H1 (cell line): ENCODE measurements around the gene VPS41. TPM values are rescaled to one million over a fixed set of nuclear protein-coding genes. Genes with fewer than 3 reads are reported as not detected.

Experiments
- CTCF ChIA-PET: fragments of 300-600 bp; sonication (Branson Sonifier 250); formaldehyde crosslinking; loops from one replicate; lab custom pipeline; 2021; ENCODE audit not compliant: partially characterized antibody; lab: Charles Lee
- POLR2A ChIA-PET: fragments of 300-600 bp; sonication (Branson Sonifier 250); formaldehyde crosslinking; loops from one replicate; lab custom pipeline; 2021; ENCODE audit warnings: inconsistent platforms; ENCODE audit not compliant: partially characterized antibody; lab: Charles Lee
- DNase-seq, 2 experiments: peaks; one replicate each; pipeline versions ENCODE4 v3.0.0 to v3.0.0-alpha.2; 2010 to 2022; ENCODE audit warnings: low spot score in 2 of 2, low read depth in 1 of 2, mixed read lengths in 1 of 2
- FAIRE-seq: peaks from 2 replicates; lab custom pipeline; 2011; peaks lifted over from hg19 to GRCh38; lab: Jason Lieb, UNC
- H2AFZ ChIP-seq: 2 replicates; pipeline ENCODE4 v1.8.1; 2012; ENCODE audit warnings: low read length, inconsistent platforms
- H2AK5ac ChIP-seq: 2 replicates; pipeline ENCODE4 v1.6.1; 2013; ENCODE audit warnings: low read depth, low read length
- H2BK120ac ChIP-seq: replicated peaks from 2 replicates; pipeline ENCODE3; 2013; ENCODE audit warnings: low read depth, low read length, inconsistent platforms
- H2BK12ac ChIP-seq: 2 replicates; pipeline ENCODE4 v1.6.1; 2013; ENCODE audit warnings: low read depth, low read length
- H2BK15ac ChIP-seq: 2 replicates; pipeline ENCODE4 v1.6.1; 2013; ENCODE audit warnings: low read length
- H2BK20ac ChIP-seq: 2 replicates; pipeline ENCODE4 v1.6.1; 2013; ENCODE audit warnings: low read length
- H2BK5ac ChIP-seq: 2 replicates; pipeline ENCODE4 v1.6.1; 2013; ENCODE audit warnings: low read depth, low read length
- H3K14ac ChIP-seq: 2 replicates; pipeline ENCODE4 v1.6.1; 2013; ENCODE audit warnings: inconsistent platforms; ENCODE audit not compliant: insufficient read length
- H3K18ac ChIP-seq: 2 replicates; pipeline ENCODE4 v1.6.1; 2013; ENCODE audit warnings: low read length; ENCODE audit errors: extremely low read depth
- H3K23ac ChIP-seq: 2 replicates; pipeline ENCODE4 v1.6.1; 2013; ENCODE audit warnings: inconsistent platforms; ENCODE audit not compliant: insufficient read length
- H3K23me2 ChIP-seq: 2 replicates; pipeline ENCODE4 v1.6.1; 2013; ENCODE audit warnings: low read depth, low read length
- H3K27ac ChIP-seq: 2 replicates; pipeline ENCODE4 v1.6.1; 2011; ENCODE audit warnings: low read depth, low read length, inconsistent platforms
- H3K27me3 ChIP-seq, 4 experiments: replicated peaks in 1 of 4; 1 replicate in 1 of 4; 2 replicates in 3 of 4; pipeline versions ENCODE4 v1.6.1 to v1.8.1; 2011 to 2013; ENCODE audit warnings: low read length in 3 of 4, mild to moderate bottlenecking in 3 of 4, inconsistent platforms in 2 of 4, mixed read lengths in 2 of 4, moderate library complexity in 1 of 4; ENCODE audit not compliant: control insufficient read depth in 3 of 4, insufficient read depth in 3 of 4; ENCODE audit errors: extremely low read depth in 1 of 4
- H3K36me3 ChIP-seq, 4 experiments: 2 replicates each; pipeline versions ENCODE4 v1.6.1 to v1.8.1; 2011 to 2013; ENCODE audit warnings: mild to moderate bottlenecking in 4 of 4, low read length in 3 of 4, moderate library complexity in 2 of 4, control low read depth in 1 of 4, inconsistent platforms in 1 of 4; ENCODE audit not compliant: insufficient read depth in 4 of 4, control insufficient read depth in 2 of 4
- H3K4ac ChIP-seq: replicated peaks from 2 replicates; pipeline ENCODE3; 2013; ENCODE audit warnings: low read length, low read depth, mixed read lengths, inconsistent platforms; ENCODE audit not compliant: insufficient read length
- H3K4me1 ChIP-seq, 4 experiments: replicated peaks in 1 of 4; 1 replicate in 1 of 4; 2 replicates in 3 of 4; pipeline versions ENCODE4 v1.6.1 to v1.8.1; 2011 to 2013; ENCODE audit warnings: low read length in 3 of 4, inconsistent platforms in 2 of 4, mixed read lengths in 1 of 4; ENCODE audit not compliant: insufficient read depth in 4 of 4, control insufficient read depth in 3 of 4
- H3K4me2 ChIP-seq, 2 experiments: 2 replicates each; pipeline versions ENCODE4 v1.6.1 to v1.8.1; 2011 to 2013; ENCODE audit warnings: low read depth in 2 of 2, low read length in 2 of 2, control low read depth in 1 of 2, inconsistent platforms in 1 of 2, mild to moderate bottlenecking in 1 of 2; ENCODE audit not compliant: insufficient read depth in 1 of 2
- H3K4me3 ChIP-seq, 4 experiments: fragments of 200-600, 300-600 bp in 1 of 4; sonication (generic), shearing (Covaris generic), sonication (Bioruptor Twin) in 1 of 4; 2 replicates each; pipeline versions ENCODE4 v1.5.1 to v1.8.1; 2011 to 2016; ENCODE audit warnings: low read length in 4 of 4, low read depth in 3 of 4, control low read depth in 2 of 4, inconsistent platforms in 2 of 4, mild to moderate bottlenecking in 2 of 4, mixed read lengths in 1 of 4, moderate library complexity in 1 of 4; ENCODE audit not compliant: insufficient read depth in 2 of 4; ENCODE audit errors: extremely low read depth in 1 of 4
- H3K56ac ChIP-seq: replicated peaks from 2 replicates; pipeline ENCODE3; 2013; ENCODE audit warnings: low read depth, mild to moderate bottlenecking, mixed read lengths, low read length, inconsistent platforms; ENCODE audit not compliant: insufficient read length
- H3K79me1 ChIP-seq: 2 replicates; pipeline ENCODE4 v1.6.1; 2013; ENCODE audit warnings: low read depth, low read length, control low read depth
- H3K79me2 ChIP-seq, 2 experiments: 2 replicates each; pipeline versions ENCODE4 v1.6.1 to v1.8.1; 2012 to 2013; ENCODE audit warnings: low read length in 2 of 2, mild to moderate bottlenecking in 2 of 2, inconsistent platforms in 1 of 2; ENCODE audit not compliant: insufficient read depth in 2 of 2, control insufficient read depth in 1 of 2
- H3K9ac ChIP-seq, 4 experiments: replicated peaks in 1 of 4; 1 replicate in 1 of 4; 2 replicates in 3 of 4; pipeline versions ENCODE4 v1.6.1 to v1.8.1; 2011 to 2013; ENCODE audit warnings: low read depth in 3 of 4, low read length in 3 of 4, control low read depth in 2 of 4, mild to moderate bottlenecking in 2 of 4, moderate library complexity in 2 of 4, inconsistent platforms in 1 of 4; ENCODE audit errors: extremely low read depth in 1 of 4
- H3K9me3 ChIP-seq, 2 experiments: 2 replicates each; pipeline versions ENCODE4 v1.6.1 to v1.8.1; 2012 to 2013; ENCODE audit warnings: mild to moderate bottlenecking in 2 of 2, moderate library complexity in 2 of 2, control low read depth in 1 of 2, inconsistent platforms in 1 of 2, low read depth in 1 of 2, low read length in 1 of 2, mixed read lengths in 1 of 2; ENCODE audit not compliant: insufficient read depth in 2 of 2
- H4K20me1 ChIP-seq, 2 experiments: replicated peaks in 1 of 2; 2 replicates each; pipeline versions ENCODE3 to v1.8.1; 2011 to 2013; ENCODE audit warnings: inconsistent platforms in 2 of 2, low read length in 2 of 2, mild to moderate bottlenecking in 1 of 2; ENCODE audit not compliant: insufficient read depth in 2 of 2, control insufficient read depth in 1 of 2
- H4K5ac ChIP-seq: 2 replicates; pipeline ENCODE4 v1.6.1; 2013; ENCODE audit warnings: low read length, low read depth, mixed read lengths, inconsistent platforms; ENCODE audit not compliant: insufficient read length
- H4K8ac ChIP-seq: 2 replicates; pipeline ENCODE4 v1.8.0; 2013; ENCODE audit warnings: mild to moderate bottlenecking, moderate library complexity, low read length, inconsistent platforms; ENCODE audit not compliant: insufficient read depth; ENCODE audit errors: extremely low read depth
- H4K91ac ChIP-seq: replicated peaks from 2 replicates; pipeline ENCODE3; 2013; ENCODE audit warnings: low read length, mixed read lengths, inconsistent platforms; ENCODE audit not compliant: insufficient read length
- JUN ChIP-seq: IDR thresholded peaks from 2 replicates; pipeline ENCODE4 v1.6.1; 2011; ENCODE audit warnings: low read depth, mild to moderate bottlenecking, improper control_type of control experiment, low read length
- WGBS, 2 experiments: shearing (Covaris generic) in 1 of 2; methylation state at CpG; one replicate each; pipeline versions ENCODE4 v1.1.6 to v1.1.7; 2013 to 2015; ENCODE audit warnings: low lambda C conversion rate in 2 of 2, mixed read lengths in 2 of 2, inconsistent platforms in 1 of 2, low coverage in 1 of 2, missing lambda C conversion rate in 1 of 2; ENCODE audit not compliant: insufficient replicate concordance in 2 of 2, insufficient coverage in 1 of 2, insufficient read length in 1 of 2; ENCODE audit errors: extremely low coverage in 1 of 2, missing lambda C conversion rate in 1 of 2; 5-methylcytosine and 5-hydroxymethylcytosine counted together
- polyA plus RNA-seq, 7 experiments: library from polyadenylated mRNA; depleted of rRNA in 3 of 7; stranded (reverse) in 5 of 7; unstranded in 2 of 7; fragments of >200 nt in 5 of 7; fragments of 200-250 nt in 2 of 7; gene quantifications; 1 replicate in 5 of 7; 2 replicates in 1 of 7; 4 replicates in 1 of 7; pipeline versions ENCODE4 v1.2.1 to v1.2.3, GENCODE V29; 2011 to 2013; ENCODE audit warnings: missing spikeins in 2 of 7, mixed read lengths in 2 of 7
- total RNA-seq: library from RNA; stranded (reverse); fragmentation: NEBNext Ultra II Directional; extraction: Animal tissue kit (Norgen Biotek cat#: 25700); gene quantifications from 2 replicates; pipeline ENCODE4 v1.2.1, GENCODE V29; 2021

The VPS41 gene
- total and polyA plus RNA-seq, 2 of the 8 experiments (the other 6 are each of a cell fraction or from before 2014, with no cell fraction given) = 10.7 to 63.3 TPM

- H3K4me3 ChIP-seq = no peak overlapping the region
- TF ChIP-seq JUN = no peak
- H4K20me1 ChIP-seq = no peaks in the 10 kb centered on the region
- no peak overlapping the region for H3K27ac ChIP-seq
- H3K27me3 ChIP-seq = no peaks in the 10 kb centered on the region; a peak in 1 of 7 replicates
- DNase-seq (no peak), FAIRE-seq (no peak)
- no peaks in the 10 kb centered on the region for H3K79me1 ChIP-seq
- H3K36me3 ChIP-seq = no peaks in the 10 kb centered on the region
- no peak overlapping the region for H3K14ac ChIP-seq
- H2BK12ac ChIP-seq = no peak overlapping the region
- no peak overlapping the region for H2BK120ac ChIP-seq
- no peak overlapping the region for H3K4me2 ChIP-seq
- H3K9ac ChIP-seq = no peak overlapping the region
- H3K23me2 ChIP-seq = no peaks in the 10 kb centered on the region
- no peak overlapping the region for H2AFZ ChIP-seq
- no peak overlapping the region for H2BK15ac ChIP-seq
- no peak overlapping the region for H3K4ac ChIP-seq
- H3K4me1 ChIP-seq = no peaks in the 10 kb centered on the region
- CTCF ChIA-PET = interaction anchor here (1.2 kb wide), 1 partner anchor 275 kb away, joined by 3 read pairs; no protein-coding TSS in a partner anchor
- no peak overlapping the region for H4K91ac ChIP-seq
- POLR2A ChIA-PET = interaction anchor here (1.7 kb wide), 1 partner anchor 10 kb away, joined by 5 read pairs; no protein-coding TSS in a partner anchor
- H2AK5ac ChIP-seq = no peak overlapping the region
- no peak overlapping the region for H2BK20ac ChIP-seq
- no peak overlapping the region for H3K56ac ChIP-seq
- no peak overlapping the region for H3K18ac ChIP-seq
- 90% methylated on average over 4 of the region's 4 CpGs; no CpG with 5 or more reads in 1 of the 2 experiments for WGBS, 2 experiments
- no peaks in the 10 kb centered on the region for H3K9me3 ChIP-seq
- H4K8ac ChIP-seq = no peak overlapping the region
- no peak overlapping the region for H3K23ac ChIP-seq
- H2BK5ac ChIP-seq = no peak overlapping the region
- H4K5ac ChIP-seq = no peak overlapping the region
- H3K79me2 ChIP-seq = no peaks in the 10 kb centered on the region
Observed at GRCh38 chr7:38709123-38709522, 199.9 kb downstream of the VPS41 start.
